Measurements from ENCODE around the gene MX1.

Gene MX1

GRCh38 chr21:41466024-41466820 is 40.2 kb downstream of the MX1 start:
- no peak for DNase-seq

DNA sequence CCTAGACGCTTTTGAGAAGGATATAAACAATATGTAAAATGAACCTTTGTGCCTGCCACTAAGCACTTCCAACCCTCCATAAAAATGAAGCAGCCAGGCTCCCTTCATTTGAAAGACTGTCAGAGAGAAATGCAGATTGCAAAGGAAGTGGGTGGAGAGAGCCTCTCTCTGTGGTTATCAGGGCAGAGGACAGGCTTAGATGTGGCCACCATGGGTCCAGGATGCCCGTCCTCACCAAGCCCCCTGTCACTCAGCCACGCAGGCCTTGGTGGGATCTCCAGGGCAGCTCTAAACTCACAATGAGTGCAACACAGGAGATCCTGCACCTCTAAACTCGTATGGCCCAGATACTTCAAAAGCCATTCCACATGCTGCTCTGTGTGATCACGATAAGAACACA is 44.0 kb downstream of the MX1 start:
- no peak for DNase-seq

DNA sequence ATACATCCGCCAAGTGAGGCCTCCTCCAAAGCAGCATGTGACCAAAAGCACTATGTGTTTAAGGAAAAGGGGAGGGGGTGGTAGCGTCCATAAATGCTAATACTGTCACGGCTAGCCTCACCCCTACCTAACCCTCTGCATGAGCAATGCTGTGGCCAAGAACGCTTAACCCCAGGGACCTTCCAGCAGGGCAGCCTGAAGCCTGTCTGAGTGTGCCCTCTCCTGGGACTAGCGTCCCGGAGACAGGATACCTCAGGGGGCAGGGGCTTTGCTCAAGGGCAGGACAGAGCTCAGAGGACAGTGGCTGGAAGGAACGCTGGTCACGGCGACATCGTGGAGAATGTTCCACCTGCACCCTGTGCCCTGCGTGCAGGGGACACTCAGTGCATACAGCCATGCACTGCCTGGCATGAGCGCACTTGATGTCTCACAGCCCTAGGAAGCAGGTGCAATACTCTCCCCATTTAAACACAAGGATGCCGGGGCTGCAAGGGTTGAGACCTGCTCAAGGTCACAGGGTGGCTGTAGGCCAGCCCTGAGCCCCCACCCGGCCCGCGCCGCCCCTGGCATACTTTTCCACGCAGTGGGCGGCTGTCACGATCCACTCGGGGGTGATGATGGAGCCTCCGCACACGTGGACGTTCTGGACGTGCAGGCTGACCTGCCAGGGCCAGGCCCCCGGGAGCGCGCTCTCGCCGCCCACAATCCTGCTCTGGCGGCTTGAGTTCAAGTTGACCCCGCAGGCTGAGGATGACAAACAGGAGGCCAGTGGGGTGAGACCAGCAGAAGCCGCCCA is 46.9 kb downstream of the MX1 start:
- no peak for DNase-seq

- DNase-seq, result no peak
Observed at GRCh38 chr21:41475714-41476420, 49.8 kb downstream of the MX1 start.

DNA sequence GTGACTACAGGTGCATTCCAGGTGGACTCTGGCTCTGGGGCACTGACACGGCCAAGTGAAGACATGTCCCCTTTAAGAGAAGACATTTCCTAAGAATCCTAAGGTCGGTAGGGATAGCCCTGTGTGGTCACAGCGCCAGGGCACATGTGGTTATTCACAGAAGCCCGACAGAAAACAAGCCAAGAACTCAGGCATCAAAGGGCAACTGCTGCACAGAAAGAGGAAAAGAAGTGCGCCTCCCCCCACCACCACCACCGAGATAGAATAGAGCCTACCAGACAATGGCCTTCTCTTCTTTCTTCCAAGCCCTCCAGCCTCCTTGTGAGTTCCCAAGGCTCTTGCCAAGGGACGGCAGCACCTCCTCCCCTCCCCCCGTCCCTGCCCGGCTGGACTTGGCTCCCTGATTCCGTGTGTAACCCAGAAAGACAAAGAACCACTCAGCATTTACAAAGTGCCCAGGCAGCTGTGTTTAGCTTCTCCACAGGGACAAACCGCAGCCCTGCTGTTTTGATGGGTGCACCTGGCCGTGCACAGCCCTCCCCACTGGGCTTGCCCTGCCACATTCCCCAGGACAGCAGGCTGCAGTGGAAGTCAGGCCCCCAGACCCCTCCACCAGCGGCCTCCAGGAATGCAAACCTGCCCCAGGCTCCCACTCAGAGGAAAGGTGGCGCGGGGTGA is 51.7 kb downstream of the MX1 start:
- DNase-seq, result no peak

GRCh38 chr21:41478319-41479177 is 52.5 kb downstream of the MX1 start:
- no peak for DNase-seq

- DNase-seq, result no peak
Observed at GRCh38 chr21:41479686-41480085, 53.6 kb downstream of the MX1 start.

DNA sequence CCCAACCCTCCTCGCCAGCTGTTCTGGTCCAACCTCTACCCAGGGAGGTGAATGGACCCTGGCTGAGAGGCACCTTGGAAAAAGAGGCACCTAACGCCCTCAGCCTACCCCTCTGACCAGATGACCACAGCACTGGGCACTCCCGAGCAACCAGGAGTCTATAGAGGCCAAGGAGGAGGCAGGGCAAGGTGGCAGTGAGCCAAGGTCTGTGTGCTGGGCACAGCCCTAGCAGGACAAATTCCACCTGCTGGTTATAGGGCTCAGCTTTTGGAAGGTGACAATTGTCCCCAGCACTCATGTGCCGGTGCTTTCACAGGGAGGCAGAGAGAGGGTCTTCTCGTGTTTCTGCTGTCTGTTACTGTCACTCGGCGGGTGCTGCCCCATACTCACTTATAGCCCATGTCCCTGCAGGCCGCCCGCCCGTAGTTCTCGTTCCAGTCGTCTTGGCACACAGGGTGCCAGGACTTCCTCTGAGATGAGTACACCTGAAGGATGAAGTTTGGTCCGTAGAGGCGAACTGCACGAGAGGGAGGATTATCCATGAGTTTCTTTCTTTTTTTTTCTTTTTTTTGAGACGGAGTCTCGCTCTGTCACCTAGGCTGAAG is 54.1 kb downstream of the MX1 start:
- DNase-seq, result no peak

DNA sequence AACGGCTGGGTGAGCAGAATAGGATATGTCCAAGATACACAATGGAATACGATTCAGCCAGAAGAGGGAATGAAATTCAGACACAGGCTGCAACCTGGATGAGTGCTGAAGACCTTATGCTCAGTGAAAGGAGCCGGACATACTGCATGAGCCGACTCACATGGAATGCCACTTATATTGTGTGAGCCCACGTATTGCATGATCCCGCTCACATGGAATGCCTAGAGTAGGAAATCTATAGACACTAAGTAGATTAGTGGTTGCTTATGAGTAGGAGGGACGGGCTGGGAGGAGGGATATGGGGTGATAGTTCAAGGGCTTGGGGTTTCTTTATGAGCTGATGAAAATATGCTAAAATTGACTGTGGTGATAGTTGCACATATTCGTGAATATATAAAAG is 55.2 kb downstream of the MX1 start:
- DNase-seq, result no peak

GRCh38 chr21:41482301-41482700 is 56.3 kb downstream of the MX1 start:
- no peak for DNase-seq

GRCh38 chr21:41482980-41483379 is 56.9 kb downstream of the MX1 start:
- DNase-seq, result no peak

GRCh38 chr21:41483415-41483814 is 57.4 kb downstream of the MX1 start:
- DNase-seq, result no peak

DNA sequence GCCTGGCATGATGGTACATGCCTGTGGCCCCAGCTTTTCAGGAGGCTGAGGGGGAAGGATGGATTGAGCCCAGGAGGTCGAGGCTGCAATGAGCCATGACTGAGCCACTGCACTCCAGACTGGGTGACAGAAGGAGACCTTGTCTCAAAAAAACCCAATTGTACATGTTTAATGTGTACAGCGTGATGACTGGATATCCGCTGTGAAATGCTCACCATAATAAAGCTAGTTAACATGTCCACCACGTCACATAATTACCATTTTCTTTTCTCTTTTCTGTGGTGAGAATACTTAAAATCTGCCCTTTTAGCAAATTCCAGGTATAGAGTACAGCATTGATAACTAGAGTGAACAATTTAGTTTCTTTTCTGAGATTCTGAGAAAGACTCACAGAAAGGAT is 57.9 kb downstream of the MX1 start:
- no peak for DNase-seq

DNA sequence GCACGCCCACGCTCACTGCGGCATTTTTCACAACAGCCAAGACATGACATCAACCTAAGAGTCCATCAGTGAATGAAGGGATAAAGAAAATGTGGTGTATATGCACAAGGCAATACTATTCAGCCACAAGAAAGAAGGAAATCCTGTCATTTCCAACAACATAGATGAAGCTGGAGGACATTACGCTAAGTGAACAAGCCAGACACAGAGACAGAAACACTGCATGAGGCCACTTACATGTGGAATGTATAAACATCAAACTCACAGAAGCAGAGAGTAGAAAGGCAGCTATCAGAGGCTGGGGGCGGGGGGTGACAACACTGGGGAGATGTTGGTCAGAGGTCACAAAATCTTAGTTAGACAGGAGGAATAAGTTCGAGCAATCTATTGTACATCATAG is 61.0 kb downstream of the MX1 start:
- DNase-seq, result no peak

DNA sequence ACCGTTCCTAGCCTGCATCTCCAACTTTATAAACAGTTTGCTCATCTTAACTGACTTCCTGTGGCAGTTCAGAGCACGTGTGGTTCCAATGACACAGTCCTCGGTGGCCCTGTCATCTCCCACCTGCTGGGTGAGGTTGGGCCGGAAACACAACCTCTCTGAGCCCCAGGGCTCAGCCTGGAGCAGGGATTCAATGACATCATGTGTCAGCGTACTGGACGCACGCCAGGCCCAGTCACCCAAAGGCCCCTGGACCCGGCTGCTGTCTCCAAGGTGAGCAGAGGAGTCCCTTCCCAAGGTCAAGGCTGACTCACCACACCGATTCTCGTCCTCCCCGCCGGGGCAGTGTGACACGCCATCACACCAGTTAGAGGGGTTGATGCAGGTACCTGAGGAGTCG is 62.0 kb downstream of the MX1 start:
- no peak for DNase-seq

DNA sequence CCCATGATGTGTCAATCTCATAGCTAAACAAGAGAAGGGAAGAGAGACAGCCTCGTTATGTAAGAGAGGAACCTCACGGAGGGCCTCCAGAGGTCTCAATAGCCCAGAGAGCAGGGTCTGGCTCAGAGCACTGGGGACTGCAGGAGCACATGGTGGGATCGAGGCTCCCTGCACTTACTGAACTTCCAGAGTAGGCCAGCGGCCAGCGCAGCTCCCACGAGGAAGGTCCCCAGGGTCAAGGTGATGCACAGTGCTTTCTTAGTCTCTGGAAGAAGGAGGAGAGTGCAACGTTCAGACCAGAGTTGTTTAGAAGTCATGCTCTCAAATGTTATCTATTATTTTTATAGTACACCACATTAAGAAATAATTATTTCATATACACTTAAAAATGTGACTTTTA is 63.3 kb downstream of the MX1 start:
- DNase-seq, result no peak

- no peak for DNase-seq
Observed at GRCh38 chr21:41490330-41490729, 64.3 kb downstream of the MX1 start.

DNA sequence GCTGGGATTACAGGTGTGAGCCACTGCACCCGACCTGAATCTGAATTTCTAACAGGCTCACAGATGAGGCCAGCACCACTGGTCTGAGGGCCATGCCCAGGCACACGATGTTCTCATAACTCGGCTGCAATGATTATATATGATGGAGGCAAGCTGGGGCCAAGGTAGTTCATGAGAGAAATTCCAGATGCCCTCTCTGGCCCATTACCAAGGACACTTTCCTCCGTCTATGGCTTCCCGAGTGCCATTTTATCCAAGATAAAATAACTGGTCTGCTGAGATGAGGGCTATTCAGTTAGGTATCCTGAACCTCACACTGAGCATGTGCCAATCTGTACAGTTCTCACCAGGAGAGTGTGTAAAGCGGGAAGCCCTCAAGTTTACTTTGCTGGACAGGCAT is 65.4 kb downstream of the MX1 start:
- DNase-seq, result no peak

DNA sequence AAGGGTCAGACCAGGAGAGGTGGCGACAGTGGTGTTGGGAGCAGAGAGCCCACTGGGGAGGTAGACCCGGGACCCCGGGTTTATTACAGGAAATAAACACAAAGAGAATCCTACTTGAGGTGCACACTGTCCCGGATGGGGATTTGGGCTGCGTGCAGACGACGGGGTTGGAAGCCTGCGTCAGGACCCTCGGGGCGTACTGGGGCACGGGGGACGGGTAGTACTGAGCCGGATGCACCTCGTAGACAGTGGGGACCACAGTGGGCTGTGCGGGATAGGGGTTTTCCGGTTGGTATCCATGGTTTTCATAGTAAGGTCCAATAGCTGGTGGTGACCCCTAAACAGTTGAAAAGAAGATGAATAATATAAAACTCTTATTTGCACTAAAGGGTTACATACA is 68.2 kb downstream of the MX1 start:
- no peak for DNase-seq

DNA sequence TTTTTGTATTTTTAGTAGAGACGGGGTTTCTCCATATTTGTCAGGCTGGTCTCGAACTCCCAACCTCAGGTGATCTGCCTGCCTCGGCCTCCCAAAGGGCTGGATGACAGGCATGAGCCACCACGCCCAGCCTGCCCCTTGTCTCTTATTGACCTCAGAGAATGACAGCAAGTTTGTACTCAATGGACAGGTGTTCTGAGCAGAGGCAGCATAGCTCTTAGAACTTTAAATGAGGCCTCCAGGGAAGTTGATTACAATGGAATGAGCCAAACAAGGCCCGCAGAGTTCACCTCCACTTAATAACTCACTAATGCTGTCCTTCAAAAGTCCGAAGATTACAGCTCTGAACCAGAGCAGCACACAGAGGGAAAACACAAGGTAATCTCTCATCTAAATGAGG is 71.0 kb downstream of the MX1 start:
- no peak for DNase-seq

- DNase-seq, result no peak
Observed at GRCh38 chr21:41497788-41498187, 71.7 kb downstream of the MX1 start.

GRCh38 chr21:41499920-41500319 is 73.9 kb downstream of the MX1 start:
- no peak for DNase-seq

All from activated T-cell treated with anti-CD3 and anti-CD28 coated beads for 4 hours (primary cell).